GM12873 (cell line): ENCODE results near the gene NPW.

Experiments
- CTCF ChIP-seq: IDR thresholded peaks from 2 replicates; pipeline ENCODE4 v1.5.1; 2012; ENCODE audit warnings: low read depth, mild to moderate bottlenecking, moderate library complexity, low read length, control low read depth; ENCODE audit not compliant: insufficient read depth; ENCODE audit errors: missing control alignments

Gene NPW

DNA sequence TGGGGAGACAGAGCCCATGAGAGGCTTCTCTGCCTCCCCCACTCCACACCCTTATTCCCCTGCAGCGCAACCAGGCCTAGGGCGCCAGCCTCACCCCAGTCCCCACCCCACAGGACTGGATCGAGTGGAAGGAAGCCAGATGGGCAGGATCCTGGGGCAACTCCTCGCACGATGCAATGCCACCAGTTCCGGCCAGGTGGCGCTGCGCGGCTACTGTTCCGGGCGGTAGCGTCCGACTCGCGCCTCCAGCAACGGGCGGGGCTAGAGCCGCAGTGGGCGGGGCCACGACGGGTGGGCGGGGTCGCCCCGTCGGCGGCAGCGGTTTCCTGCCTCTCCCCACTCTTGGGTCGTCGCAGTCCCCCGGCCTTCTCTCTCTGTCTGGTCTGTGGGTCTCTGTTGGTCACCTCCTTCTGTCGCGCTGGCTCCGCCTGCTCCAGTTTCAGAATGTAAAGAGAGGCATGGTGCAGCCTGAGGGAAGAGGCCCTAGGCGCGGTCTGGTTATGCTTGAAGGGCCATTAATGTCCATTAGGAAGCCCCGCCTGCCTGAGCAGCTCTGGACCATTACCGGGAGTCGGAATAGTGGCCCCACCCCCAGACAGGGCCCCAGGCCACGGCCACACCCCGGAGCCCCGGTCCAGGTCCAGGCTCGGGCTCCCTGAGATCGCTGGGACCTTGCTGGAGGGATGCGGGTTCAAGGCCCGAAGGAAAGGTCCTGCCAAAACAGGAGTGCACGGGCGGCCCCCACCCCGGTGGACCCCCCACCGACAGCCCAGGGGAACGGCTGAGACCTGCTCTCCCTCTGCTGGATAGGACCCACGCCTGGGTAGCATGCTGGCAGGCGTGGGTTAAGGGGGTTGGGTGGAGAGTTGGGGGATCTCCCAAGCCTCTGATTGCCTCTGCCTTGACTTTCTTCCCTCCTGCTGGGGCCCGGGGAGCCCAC is 3.8 kb downstream of the NPW start:
- peak; percentile 98 for TF ChIP-seq CTCF

DNA sequence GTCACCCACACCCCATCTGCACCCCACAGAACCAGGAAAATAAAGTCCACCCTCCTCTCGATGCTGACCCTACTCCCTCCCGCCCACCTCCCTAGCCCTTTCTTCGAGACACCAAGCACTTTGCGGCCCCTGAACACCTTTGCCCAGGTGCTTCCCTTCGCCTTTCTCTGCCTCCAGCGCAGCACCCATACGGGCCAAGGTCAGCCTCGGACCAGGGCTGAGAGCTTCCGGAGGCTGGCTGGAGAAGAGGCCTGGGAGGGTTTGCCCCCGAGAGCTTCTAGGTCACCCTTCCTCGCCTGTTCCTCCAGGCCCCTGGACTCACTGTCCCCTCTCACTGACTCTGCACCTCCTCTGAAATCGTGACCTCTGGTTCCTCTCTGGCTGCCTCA is 4.4 kb downstream of the NPW start:
- no peak for TF ChIP-seq CTCF

GRCh38 chr16:2025251-2025650 is 5.7 kb downstream of the NPW start:
- TF ChIP-seq CTCF = no peak

- TF ChIP-seq CTCF = no peak
Observed at GRCh38 chr16:2025878-2026460, 6.4 kb downstream of the NPW start.

DNA sequence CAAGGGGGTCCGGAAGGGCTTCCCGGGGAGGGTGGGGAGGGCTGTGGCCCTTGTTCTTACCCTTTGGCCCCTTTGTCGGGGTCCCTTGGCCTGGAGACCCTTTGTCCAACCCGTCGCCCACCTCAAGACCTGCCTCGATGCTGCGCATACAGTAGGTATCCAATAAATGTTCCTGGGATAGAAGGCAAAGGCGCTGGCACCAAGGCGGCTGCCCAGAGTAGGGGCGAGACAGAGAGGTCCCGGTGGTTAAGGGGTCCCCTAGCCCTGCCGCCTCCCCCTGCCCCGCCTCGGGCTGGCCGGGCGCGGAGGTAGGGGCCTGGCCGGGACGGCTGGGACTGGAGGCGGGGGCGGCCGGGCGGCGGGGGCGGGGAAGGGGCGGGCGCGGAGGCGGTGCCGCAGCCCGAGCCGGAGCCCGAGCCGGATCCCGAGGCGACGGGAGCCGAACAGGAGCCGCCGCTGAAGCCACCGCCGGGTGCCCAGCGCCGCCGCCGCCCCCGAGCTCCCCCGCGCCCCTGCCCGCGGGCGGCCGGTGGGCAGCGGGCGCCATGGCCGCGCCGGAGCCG is 7.0 kb downstream of the NPW start, which contains the start of gene NHERF2:
Gene NHERF2, plus strand, starts transcription at position 442 of the 563 bp plus-strand sequence. Its CDS starts 104 bp downstream, at position 546.
- TF ChIP-seq CTCF = no peak

GRCh38 chr16:2027024-2028010 is 7.7 kb downstream of the NPW start:
- no peak for TF ChIP-seq CTCF

- TF ChIP-seq CTCF = no peak
Observed at GRCh38 chr16:2028146-2028545, 8.6 kb downstream of the NPW start.
